Measurements from ENCODE around the gene FGF18.

DNA sequence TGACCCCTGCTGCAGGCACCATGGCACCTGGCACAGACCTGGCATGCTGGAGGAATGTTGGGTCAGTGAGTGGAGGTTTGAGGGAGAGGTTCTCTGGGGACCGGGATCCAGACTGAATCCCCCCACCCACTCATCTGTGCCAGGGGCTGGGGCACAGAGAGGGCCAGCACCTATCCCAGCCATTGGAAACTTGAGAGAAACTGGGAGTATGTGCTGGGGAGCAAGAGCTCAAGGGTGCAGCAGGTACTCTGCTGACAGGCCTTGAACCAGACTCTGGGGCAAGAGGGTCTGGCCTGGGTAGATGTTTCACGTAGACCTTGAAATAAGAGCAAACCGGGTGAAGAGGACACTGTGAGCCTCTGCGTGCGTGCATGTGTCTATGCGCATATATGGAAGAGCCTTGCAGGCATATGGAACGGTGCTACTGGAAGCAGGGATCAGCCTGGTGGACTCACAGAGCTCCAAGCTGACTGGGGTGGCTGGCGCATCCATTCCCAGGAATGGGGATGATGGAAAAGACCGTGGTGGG is 8.8 kb downstream of the FGF18 start:
- TF ChIP-seq TAF1 (IDR thresholded peaks at IDR 0.05; ENCODE audit: borderline replicate concordance, insufficient read depth, low read length): no peak
- TF ChIP-seq FOXP2 (optimal IDR thresholded peaks at IDR 0.05; ENCODE audit: borderline replicate concordance, extremely low read depth, extremely low read length, insufficient read depth): no peak
- TF ChIP-seq POLR2AphosphoS5 (IDR thresholded peaks at IDR 0.05; ENCODE audit: low read depth, low read length): no peak
- TF ChIP-seq, protein P1, sequence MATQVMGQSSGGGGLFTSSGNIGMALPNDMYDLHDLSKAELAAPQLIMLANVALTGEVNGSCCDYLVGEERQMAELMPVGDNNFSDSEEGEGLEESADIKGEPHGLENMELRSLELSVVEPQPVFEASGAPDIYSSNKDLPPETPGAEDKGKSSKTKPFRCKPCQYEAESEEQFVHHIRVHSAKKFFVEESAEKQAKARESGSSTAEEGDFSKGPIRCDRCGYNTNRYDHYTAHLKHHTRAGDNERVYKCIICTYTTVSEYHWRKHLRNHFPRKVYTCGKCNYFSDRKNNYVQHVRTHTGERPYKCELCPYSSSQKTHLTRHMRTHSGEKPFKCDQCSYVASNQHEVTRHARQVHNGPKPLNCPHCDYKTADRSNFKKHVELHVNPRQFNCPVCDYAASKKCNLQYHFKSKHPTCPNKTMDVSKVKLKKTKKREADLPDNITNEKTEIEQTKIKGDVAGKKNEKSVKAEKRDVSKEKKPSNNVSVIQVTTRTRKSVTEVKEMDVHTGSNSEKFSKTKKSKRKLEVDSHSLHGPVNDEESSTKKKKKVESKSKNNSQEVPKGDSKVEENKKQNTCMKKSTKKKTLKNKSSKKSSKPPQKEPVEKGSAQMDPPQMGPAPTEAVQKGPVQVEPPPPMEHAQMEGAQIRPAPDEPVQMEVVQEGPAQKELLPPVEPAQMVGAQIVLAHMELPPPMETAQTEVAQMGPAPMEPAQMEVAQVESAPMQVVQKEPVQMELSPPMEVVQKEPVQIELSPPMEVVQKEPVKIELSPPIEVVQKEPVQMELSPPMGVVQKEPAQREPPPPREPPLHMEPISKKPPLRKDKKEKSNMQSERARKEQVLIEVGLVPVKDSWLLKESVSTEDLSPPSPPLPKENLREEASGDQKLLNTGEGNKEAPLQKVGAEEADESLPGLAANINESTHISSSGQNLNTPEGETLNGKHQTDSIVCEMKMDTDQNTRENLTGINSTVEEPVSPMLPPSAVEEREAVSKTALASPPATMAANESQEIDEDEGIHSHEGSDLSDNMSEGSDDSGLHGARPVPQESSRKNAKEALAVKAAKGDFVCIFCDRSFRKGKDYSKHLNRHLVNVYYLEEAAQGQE (IDR thresholded peaks at IDR 0.05; ENCODE audit: insufficient read depth in 1 of 2, low read depth in 2 of 2, low read length in 2 of 2): no peak
